Coronary artery (tissue), 2 donors: ENCODE results near the gene MIA.

ENCODE experiments used
- DNase-seq: peaks from one replicate; pipeline ENCODE4 v3.0.0-alpha.2; 2017; ENCODE audit warnings: low spot score
- H3K27ac ChIP-seq, 2 donors: fragments of 200-600 bp; sonication (generic); one replicate each; pipeline ENCODE4 v1.5.1; 2016 to 2019
- H3K4me3 ChIP-seq: fragments of 200-600 bp; sonication (generic); 2 replicates; pipeline ENCODE4 v1.5.1; 2016; ENCODE audit warnings: mild to moderate bottlenecking, moderate library complexity
- TF ChIP-seq, protein P1 (sequence below): fragments of 200-600 bp; sonication (generic); IDR thresholded peaks from one replicate; pipeline ENCODE4 v1.5.1; 2019; ENCODE audit warnings: antibody characterized with exemption

MIA gene

DNA sequence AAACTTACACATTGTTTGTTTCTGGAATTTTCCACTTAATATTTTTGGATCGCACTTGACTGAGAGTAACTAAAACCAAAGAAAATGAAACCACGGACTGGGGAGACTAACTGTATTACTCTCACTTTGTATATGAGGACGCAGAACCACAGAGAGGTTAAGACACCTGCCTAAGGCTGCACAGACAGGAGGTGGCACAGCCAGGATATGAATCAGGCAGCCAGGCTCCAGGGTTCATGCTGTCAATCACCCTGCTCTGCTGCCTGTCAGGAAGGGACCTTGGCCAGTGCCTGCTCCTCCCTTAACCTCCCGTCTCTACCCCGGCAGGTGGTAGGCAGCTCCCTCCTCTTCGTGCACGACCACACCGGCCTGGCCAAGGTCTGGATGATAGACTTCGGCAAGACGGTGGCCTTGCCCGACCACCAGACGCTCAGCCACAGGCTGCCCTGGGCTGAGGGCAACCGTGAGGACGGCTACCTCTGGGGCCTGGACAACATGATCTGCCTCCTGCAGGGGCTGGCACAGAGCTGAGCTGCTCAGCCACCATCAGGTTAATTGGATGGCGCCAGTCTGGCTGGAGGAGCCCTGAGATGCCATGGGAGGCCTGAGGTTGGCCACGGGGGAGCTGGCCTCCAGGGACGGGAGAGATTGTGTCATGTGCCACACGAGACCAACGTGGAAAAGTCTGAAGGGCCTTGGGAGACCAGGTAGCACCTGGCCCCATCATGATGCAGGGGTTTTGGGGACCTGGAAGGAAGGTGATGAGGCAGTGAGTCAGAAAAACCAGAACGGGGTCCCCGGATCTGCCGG is 36.1 kb upstream of the MIA start:
- TF ChIP-seq, protein P1, sequence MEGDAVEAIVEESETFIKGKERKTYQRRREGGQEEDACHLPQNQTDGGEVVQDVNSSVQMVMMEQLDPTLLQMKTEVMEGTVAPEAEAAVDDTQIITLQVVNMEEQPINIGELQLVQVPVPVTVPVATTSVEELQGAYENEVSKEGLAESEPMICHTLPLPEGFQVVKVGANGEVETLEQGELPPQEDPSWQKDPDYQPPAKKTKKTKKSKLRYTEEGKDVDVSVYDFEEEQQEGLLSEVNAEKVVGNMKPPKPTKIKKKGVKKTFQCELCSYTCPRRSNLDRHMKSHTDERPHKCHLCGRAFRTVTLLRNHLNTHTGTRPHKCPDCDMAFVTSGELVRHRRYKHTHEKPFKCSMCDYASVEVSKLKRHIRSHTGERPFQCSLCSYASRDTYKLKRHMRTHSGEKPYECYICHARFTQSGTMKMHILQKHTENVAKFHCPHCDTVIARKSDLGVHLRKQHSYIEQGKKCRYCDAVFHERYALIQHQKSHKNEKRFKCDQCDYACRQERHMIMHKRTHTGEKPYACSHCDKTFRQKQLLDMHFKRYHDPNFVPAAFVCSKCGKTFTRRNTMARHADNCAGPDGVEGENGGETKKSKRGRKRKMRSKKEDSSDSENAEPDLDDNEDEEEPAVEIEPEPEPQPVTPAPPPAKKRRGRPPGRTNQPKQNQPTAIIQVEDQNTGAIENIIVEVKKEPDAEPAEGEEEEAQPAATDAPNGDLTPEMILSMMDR, result no peak
- H3K27ac ChIP-seq, result peak overlapping the region in 1 of 2 donors; percentile 79
- DNase-seq, result no peak
- no peak overlapping the region for H3K4me3 ChIP-seq

DNA sequence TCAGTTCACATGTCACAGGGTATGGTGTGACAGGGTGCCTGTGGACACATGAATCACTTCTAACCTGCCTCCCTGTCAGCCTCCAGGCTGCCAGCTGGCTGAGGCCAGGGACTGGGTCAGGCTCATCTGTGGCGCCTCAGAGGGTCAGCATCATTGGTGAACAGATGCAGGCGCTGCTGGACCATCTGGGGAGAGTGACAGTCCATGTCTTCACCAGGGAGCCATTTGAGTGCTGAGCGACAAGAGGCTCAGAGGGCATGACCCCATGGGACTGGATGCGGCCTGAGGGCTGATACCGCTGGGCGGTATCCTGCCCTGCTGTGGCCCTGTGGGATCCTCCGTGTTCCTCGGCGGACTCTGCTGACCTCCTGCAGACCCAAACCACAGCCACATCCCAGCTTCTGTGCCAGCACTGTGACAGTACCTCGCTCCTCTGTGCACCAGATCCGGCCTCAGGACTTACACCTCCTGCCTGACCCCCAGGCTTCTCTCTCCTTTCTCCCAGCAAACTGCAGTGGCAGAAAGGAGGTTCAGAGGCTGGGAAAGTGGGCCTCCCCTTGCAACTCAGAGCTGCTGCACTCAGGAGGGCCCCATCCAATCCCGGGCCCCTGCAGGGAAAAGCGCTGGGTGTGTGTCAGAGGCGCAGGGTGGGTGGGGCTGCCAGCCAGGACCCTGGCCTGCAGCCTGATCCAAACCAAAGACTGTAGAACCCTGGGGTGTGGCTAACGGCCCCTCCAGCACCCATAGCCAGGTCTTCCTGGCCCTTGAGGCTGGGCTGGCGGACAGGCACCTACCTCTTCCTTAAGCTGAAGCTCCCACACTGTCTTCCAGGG is 35.2 kb upstream of the MIA start:
- H3K4me3 ChIP-seq, result peak overlapping the region; percentile 5
- TF ChIP-seq, protein P1, result no peak
- peak overlapping the region in 1 of 2 donors; percentile 79 for H3K27ac ChIP-seq
- DNase-seq, result no peak

DNA sequence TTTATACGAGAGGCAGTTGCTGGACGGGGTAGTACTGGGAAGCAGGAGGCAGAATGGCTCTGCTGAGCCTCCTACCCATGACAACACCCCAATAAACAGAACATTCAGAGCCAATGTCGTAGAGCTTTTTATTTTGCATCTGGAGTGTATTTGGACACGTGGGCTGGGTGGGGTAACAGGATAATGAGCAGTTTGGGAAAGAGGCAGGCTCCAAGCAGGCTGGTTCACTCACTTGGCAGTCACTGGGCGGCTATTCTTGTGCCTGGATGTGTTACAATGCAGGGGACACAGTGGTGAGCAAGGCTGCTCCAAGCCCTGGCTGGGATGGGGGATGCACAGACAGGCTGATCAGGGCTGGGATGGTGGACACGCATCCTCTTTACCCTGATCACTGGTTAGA is 34.6 kb upstream of the MIA start:
- Histone ChIP-seq H3K27ac (peak overlapping the region in 1 of 2 donors; percentile 79), H3K4me3 (peak overlapping the region; percentile 5)
- TF ChIP-seq, protein P1, result no peak
- peak; percentile 84 for DNase-seq

DNA sequence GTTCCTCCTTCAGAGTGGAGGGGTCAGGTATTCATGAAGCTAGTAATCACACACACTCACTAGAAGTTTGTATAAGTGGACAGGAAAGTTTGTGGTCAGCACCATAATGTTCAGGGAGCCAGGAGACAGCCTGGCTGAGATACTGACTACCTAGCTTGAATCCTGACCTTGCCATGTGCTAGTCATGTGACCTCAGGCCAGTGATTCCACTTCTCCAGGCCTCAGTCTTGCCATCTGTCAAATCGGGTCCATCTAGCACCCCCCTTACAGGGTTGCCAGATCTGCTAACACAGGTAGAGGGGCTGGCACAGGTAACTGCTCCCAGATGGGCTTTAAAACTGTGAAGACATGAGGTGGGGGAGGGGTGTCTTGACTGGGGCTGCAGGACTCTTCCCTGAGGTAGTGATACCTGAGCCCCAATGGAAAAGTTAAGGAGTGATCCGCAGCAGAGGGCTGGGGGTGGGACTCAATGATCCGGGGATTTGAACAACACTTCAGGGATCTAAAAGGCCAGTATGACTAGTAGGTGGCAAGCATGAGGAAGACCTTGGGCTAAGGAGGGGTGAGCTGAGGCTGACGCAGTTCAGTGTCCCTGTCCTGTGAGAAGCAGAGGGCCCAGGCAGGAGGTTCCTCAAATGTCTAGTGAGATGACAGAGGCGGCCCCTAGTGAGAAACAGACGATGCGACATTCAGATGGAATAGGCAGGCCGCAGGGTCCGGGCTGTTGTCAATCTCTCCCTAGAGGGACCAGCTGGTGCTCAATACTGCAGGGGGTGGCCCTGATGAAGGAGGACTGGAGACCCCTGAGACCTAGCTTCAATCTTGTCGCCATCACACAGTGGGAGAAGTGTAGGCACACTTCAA is 33.6 kb upstream of the MIA start:
- no peak for DNase-seq
- no peak overlapping the region for H3K4me3 ChIP-seq
- TF ChIP-seq, protein P1, result no peak
- H3K27ac ChIP-seq, result peak overlapping the region in 1 of 2 donors; percentile 79

DNA sequence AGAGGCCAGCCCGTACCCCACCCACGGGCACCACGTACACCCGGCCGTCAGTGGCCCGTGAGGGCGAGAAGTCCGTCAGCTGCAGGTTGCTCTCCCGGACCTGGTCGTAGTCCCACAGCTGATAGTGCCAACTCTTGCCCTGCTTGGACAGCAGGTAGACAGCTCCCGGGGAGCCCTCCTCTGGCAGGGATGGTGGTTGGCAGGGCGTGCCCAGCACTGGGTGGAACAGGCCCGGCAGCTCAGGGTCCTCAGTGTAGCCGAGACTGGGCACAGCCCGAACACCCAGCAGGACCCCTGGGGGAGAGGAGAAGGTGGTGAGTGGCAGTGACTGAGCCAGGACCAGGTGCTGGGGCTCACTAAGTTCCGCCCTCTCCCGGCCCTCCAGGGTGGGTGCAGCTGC is 32.8 kb upstream of the MIA start:
- TF ChIP-seq, protein P1, result no peak
- no peak for DNase-seq
- H3K4me3 ChIP-seq, result no peak overlapping the region
- H3K27ac ChIP-seq, result no peak overlapping the region

DNA sequence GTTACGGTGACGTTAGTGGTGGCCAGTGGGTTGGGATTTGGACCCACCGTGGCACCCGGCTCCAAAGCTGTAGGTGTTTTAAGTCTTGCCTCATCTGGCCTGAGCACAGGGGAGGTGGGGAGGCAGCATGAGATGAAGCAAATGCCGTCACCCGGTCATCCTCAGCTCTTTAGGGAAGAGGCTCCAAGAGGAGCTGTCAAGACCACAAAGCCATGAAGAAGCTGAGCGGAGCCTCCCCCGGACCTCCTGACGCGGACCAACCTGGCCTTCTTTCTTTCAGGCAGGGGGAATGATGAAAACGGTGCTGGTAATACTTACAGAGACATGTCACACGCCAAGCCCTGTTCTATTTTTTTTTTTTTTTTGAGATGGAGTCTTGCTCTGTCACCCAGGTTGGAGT is 32.4 kb upstream of the MIA start:
- DNase-seq, result no peak
- no peak overlapping the region for H3K4me3 ChIP-seq
- no peak overlapping the region for H3K27ac ChIP-seq
- TF ChIP-seq, protein P1, result no peak
